Measurements from ENCODE around the gene ARMH1.
A peak's percentile ranks its signal among the peaks of the same experiment; 100 is the strongest.

ARMH1 gene

DNA sequence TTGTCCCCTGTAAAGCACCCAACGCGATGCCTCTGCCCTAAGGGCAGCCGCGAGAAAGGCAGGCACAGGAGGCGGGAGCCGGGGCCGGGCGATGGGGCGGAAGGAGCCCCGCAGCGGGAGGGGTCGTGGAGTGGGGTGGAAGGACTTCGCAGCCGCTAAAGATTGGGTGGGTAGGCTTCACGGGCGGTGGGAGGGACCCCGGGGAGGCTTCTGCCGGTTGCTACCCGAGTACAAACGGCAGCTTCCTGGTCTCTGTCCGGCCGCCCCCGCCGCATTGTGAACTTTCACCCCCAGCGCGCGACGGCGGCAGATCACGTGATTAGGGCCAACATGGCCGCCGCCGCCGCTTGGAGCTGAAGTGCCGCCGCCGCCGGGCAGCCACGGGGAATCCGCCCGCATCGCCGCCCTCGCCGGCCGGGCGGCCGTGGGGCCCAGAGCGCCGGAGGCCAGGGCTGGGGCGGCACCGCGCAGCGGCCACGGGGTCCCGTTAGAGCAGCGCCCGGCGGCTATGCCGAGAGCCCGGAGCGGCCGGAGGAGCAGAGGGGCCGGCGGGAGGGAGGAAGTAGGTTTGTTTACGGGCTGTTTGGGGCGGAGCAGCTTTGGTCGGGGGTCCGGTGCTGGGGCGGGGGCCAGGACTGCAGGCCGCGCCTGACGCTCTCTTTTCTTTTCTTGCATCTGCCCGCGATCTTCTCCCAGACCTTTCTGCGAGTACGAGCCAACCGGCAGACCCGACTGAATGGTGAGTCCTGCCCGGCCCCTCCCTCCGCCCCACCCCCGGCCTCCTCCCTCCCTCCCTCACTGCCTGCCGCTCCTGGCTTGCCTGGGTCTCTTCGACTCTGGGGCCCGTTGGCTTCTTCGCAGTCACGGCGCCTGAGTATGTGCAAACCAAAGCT lies 42.6 kb upstream of the ARMH1 start:
- peak overlapping the region; percentile 85 for H3K4me3 ChIP-seq (ENCODE audit: low read depth, low read length)
- DNase-seq (ENCODE audit: low read depth) = peak; percentile 94
- TF ChIP-seq POLR2A (IDR thresholded peaks at IDR 0.05; ENCODE audit: extremely low read depth, insufficient read length) (peak; percentile 76), MYC (IDR thresholded peaks at IDR 0.05; ENCODE audit: low read depth, low read length) (peak; percentile 87)
- TF ChIP-seq, protein P1, sequence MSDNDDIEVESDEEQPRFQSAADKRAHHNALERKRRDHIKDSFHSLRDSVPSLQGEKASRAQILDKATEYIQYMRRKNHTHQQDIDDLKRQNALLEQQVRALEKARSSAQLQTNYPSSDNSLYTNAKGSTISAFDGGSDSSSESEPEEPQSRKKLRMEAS (IDR thresholded peaks at IDR 0.05; ENCODE audit: low read depth, low read length) = peak; percentile 81
- TF ChIP-seq, protein P2, sequence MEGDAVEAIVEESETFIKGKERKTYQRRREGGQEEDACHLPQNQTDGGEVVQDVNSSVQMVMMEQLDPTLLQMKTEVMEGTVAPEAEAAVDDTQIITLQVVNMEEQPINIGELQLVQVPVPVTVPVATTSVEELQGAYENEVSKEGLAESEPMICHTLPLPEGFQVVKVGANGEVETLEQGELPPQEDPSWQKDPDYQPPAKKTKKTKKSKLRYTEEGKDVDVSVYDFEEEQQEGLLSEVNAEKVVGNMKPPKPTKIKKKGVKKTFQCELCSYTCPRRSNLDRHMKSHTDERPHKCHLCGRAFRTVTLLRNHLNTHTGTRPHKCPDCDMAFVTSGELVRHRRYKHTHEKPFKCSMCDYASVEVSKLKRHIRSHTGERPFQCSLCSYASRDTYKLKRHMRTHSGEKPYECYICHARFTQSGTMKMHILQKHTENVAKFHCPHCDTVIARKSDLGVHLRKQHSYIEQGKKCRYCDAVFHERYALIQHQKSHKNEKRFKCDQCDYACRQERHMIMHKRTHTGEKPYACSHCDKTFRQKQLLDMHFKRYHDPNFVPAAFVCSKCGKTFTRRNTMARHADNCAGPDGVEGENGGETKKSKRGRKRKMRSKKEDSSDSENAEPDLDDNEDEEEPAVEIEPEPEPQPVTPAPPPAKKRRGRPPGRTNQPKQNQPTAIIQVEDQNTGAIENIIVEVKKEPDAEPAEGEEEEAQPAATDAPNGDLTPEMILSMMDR (IDR thresholded peaks at IDR 0.05; ENCODE audit: low read depth, low read length) = no peak

DNA sequence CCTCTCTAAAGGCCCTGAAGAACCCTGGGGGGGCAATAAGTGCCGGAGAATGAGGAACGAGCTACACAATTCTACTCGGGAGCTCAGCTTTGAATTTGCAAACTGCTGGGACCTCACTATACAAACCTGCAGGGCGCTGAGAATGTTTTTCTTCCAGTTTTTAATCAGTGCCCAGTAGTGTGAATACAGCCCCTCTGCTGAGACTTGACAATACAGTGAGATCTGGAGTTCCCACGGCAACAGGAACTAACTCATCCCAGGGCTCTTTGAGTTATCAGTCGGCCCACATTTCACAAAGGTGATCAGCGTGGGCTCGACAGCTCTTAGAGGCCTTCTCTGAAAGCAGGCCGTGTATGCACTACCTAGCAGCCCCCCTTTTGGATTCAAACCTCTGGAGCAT lies 41.9 kb upstream of the ARMH1 start:
- TF ChIP-seq MYC (IDR thresholded peaks at IDR 0.05; ENCODE audit: low read depth, low read length) = no peak
- TF ChIP-seq, protein P1 (IDR thresholded peaks at IDR 0.05; ENCODE audit: low read depth, low read length) = no peak
- TF ChIP-seq, protein P2 (IDR thresholded peaks at IDR 0.05; ENCODE audit: low read depth, low read length) = no peak
- TF ChIP-seq POLR2A (IDR thresholded peaks at IDR 0.05; ENCODE audit: extremely low read depth, insufficient read length) = no peak
- H3K4me3 ChIP-seq (ENCODE audit: low read depth, low read length) = peak overlapping the region; percentile 85
- DNase-seq (ENCODE audit: low read depth) = peak; percentile 44

DNA sequence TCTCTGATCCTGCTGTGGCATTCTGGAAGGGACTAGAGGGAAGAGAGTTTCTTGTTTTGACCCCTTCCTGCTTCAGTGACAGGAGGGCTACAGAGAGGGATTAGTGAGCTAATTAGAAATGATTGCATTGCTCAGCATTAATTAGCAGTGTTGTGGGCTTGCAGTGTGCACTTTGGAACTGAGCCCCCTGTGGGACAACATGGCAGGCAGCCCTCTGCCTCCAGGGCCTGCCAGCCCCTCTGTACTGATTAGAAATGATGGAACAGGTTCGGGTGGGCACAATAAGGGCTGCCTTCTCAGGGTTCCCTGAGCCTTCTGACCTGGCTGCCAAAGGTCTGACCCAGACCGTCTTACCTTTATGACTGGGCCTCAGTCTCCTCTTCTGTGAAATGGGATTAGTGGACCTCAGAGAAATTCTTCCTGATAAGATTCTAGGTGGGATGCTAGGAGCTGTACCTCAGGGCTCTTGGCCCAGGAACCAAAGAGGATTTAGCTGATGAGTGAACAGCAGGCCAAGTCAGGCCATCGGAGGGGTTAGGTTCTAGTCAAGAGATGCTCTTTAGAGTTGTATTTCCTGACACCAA lies 39.8 kb upstream of the ARMH1 start:
- H3K4me3 ChIP-seq (ENCODE audit: low read depth, low read length) = no peak overlapping the region
- DNase-seq (ENCODE audit: low read depth) = no peak
- TF ChIP-seq MYC (IDR thresholded peaks at IDR 0.05; ENCODE audit: low read depth, low read length) (no peak), POLR2A (IDR thresholded peaks at IDR 0.05; ENCODE audit: extremely low read depth, insufficient read length) (no peak)
- TF ChIP-seq, protein P1 (IDR thresholded peaks at IDR 0.05; ENCODE audit: low read depth, low read length) = no peak
- TF ChIP-seq, protein P2 (IDR thresholded peaks at IDR 0.05; ENCODE audit: low read depth, low read length) = no peak

DNA sequence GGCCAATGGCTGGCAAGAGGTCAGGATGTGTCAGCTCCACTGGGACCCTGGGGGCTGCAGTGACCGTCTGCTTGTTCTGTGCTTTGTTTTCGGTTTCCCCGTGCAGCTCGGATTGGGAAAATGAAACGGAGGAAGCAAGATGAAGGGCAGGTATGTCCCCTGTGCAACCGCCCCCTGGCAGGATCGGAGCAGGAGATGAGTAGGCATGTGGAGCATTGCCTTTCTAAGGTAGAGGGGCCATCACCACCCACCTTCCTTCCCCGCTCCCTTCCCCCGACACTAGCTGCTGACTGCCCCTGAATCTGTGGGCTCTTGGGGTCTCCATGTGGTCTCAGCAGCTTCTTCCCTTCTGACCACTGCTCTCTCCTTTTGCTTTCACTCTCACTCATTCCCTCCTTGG lies 39.1 kb upstream of the ARMH1 start:
- H3K4me3 ChIP-seq (ENCODE audit: low read depth, low read length) = no peak overlapping the region
- TF ChIP-seq POLR2A (IDR thresholded peaks at IDR 0.05; ENCODE audit: extremely low read depth, insufficient read length) (no peak), MYC (IDR thresholded peaks at IDR 0.05; ENCODE audit: low read depth, low read length) (no peak)
- TF ChIP-seq, protein P2 (IDR thresholded peaks at IDR 0.05; ENCODE audit: low read depth, low read length) = no peak
- TF ChIP-seq, protein P1 (IDR thresholded peaks at IDR 0.05; ENCODE audit: low read depth, low read length) = no peak
- DNase-seq (ENCODE audit: low read depth) = no peak

DNA sequence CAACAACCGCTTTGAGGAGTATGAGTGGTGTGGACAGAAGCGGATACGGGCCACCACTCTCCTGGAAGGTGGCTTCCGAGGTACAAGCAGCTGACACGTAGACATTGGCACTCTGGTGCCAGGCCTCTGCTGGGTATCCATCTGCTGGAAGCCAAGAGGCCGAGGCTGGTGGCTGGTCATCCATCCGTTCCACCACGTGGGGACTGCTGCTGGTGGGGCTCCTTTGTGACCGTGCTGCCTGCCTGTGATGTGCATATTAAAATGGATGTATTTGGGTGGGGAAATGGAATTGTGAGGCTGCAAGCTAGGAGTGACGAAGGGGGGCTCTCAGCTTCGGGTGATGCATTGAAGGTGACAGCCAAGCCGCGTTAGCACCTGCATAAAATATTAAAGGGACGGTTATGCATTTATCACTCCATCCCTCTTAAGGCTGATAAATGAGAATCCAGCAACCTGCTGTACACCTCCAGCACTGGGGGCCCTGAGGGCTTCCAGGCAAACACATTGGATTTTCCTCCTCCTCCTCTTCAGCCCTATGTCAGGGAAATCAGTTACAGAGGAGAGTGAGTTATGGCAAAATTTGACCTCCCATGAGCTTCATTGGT lies 38.3 kb upstream of the ARMH1 start:
- no peak overlapping the region for H3K4me3 ChIP-seq (ENCODE audit: low read depth, low read length)
- TF ChIP-seq, protein P1 (IDR thresholded peaks at IDR 0.05; ENCODE audit: low read depth, low read length) = no peak
- TF ChIP-seq, protein P2 (IDR thresholded peaks at IDR 0.05; ENCODE audit: low read depth, low read length) = no peak
- no peak for TF ChIP-seq POLR2A (IDR thresholded peaks at IDR 0.05; ENCODE audit: extremely low read depth, insufficient read length)
- no peak for TF ChIP-seq MYC (IDR thresholded peaks at IDR 0.05; ENCODE audit: low read depth, low read length)
- no peak for DNase-seq (ENCODE audit: low read depth)
